COLO829 (cell line): ENCODE data around the gene TMX1.
A peak's percentile ranks its signal among the peaks of the same experiment; 100 is the strongest.

Experiments used
- DNase-seq: peaks from one replicate; pipeline ENCODE4 v3.0.0; 2012; ENCODE audit warnings: low spot score

The TMX1 gene

GRCh38 chr14:51242545-51243490 lies 2.8 kb downstream of the TMX1 start:
- DNase-seq = no peak

DNA sequence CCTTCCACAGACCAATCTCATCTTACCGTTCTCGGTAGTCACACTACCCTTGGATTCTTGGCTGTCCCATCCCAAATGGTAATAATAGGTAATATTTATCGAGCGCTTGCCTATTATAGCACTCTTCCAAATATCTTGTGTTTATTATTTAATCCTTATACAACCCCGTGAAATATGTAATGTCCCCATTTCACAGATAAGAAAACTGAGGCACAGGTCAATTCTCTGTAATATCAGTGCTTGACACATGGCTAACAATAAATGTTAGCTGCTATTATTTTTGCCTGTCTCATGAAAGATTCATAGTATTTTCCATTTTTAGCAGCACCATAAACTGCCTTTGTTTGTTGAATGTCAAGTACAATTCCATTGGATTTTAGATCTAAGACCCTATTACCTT lies 4.5 kb downstream of the TMX1 start:
- no peak for DNase-seq

DNA sequence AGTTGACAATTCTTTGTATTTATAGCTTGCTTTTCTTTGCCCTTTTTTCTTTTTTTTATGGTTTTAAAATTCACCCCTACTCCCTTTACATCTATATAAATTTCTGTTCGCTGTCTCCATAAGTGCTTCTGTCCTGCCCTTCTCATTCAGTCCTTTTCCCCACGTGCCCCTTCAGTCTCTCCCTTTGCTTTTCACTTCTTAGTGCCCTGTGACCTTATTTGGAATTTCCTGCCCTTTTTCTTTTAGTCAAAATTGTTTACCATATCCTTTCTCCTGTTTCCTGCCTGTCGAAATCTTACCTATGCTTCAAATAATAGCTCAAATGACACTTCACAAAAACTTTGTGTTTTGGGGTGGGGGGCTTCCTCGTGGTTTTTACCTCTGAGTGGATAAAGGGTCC lies 6.0 kb downstream of the TMX1 start:
- DNase-seq = no peak

- DNase-seq = no peak
These were observed 8.3 kb downstream of the TMX1 start for GRCh38 chr14:51248016-51248987.

DNA sequence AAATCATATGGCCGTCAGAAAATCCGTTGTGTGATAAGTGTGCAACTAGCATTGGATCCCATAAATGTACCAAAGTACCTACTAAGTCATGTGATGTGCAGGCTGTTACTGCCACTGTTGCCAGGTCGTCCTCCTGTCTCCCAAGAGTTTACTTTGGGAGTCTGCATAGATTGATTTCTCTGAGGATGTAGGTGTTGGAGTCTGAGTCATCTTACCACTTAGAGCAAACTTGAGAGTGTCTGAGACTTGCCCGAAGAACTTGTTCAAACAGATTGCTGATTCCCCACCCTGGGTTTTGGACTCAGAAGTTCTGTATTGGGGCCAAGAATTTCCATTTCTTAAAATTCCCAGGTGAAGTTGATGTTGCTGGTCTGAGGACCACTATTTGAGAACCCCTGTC lies 11.4 kb downstream of the TMX1 start:
- DNase-seq = no peak

DNA sequence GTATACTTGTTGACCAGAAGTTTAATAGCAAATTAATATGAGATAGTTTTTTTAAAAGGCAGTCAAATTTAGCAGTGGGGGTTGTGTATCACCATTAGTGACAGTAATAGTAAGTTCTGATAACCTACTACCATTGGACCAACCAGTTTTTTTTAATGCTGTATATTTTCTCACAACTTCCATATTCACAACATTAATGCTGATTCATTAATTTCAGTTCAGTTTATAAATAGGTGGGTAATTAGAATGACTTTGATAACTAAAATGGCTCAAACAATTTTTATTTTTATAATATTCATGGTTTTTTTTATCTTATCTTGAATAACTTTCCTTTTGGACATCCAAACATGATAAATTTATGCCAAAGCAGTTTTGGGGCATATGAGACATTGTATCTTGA lies 13.8 kb downstream of the TMX1 start:
- DNase-seq = no peak

GRCh38 chr14:51258280-51258679 lies 18.2 kb downstream of the TMX1 start:
- DNase-seq = no peak

DNA sequence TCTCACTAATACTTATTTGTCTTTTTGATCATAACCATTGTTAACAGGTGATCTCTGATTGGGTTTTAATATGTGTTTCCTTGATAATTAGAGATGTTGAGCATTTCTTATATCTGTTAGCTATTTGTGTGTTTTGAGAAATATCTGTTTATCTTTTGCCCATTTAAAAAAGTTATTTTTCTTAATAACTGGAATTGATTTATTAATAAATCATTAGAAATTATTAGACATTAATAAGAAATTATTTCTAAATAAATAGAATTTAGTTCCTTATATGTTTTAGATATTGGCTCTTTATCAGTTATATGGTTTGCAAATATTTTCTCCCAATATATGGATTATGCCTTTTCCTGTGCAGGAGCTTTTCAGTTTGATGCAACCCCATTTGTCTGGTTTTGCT lies 18.7 kb downstream of the TMX1 start:
- DNase-seq = no peak

DNA sequence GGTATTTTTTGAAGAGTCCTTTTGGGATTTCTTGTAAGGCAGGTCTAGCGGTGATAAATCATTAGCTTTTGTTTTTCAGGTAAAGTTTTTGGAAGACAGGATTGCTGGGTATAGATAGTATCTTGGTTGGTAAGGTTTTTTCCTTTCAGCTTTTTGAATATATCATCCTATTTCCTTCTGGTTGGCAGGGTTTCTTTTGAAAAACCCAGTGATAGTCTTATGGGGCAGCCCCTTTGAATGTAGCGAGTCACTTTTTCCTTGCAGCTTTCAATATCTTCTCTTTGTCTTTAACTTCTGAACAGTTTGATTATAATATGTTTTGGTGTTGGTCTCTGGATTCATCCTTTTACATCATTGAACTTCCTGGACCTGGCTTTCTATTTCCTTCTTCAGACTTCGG lies 20.2 kb downstream of the TMX1 start:
- DNase-seq = no peak

DNA sequence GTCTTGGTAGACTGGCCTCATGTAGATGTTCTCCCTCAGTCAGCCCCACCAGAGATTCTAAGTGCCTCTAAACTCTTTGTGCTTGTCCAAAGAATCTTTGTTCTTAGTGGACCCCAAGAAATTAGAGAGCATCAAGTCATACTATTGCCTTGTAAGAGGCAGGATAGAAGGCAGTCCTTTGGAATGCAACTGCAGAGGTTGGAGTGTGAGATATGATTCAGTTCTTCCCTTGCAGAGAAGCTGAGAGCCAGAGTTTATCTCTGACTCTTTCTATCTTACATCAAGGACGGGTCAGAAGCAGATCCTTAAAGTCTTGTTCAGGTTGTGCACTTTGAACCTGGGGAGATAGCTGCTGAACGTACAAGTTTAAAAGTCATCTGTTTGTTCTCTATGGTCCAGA lies 21.1 kb downstream of the TMX1 start:
- DNase-seq = no peak

DNA sequence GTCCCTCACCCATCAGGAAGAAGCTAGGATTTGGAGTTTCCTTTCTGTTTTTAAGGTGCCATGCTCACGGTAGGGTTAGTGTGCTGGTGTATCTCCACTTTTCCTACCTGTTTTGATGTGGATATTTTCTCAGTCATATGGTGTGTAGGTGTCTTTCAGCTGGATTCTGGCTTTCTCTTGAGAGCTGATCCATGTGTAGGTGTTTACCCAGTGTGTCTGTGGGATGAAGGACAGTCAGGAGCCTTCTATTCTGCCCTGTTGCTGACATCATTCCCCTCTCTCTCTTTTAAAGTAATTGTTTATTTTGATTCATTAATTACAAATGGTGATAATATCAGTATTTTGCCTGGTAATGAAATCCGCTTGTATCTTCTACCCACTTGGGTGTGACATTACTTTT lies 22.8 kb downstream of the TMX1 start:
- no peak for DNase-seq

DNA sequence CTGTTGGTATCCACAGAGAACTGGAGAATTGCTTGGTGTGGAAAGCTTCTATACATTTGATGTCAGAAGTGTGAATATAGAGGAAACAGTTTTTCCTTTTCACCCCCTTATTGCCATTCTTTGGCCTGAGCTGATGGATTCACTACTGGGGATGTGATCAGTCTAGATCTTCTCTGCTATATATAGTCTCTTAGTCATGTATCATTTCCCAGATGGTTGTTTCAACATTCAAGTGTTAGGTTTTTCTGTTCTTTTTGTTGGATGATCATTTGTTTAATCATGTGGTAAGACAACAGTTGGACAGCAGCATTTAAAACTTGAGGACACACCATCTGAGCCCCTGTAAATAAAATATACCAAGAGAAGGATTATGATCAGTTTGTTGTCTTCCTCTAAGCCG lies 29.6 kb downstream of the TMX1 start:
- no peak for DNase-seq

DNA sequence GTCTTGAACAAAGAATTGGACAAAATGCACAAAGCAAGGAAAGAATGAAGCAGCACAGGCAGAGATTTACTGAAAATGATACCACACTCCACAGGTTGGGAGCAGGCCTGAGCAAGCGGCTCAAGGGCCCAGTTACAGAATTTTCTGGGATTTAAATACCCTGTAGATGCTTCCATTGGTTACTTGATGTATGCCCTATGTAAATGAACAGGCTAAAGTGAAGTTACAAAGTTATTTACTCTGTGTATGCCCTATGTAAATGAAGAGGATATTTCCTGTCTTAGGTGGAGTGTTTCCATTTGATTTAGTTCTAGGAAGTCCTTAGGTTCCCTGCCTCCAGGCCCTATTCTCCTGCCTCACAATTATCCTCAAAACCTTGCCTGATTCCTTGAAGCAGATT lies 36.6 kb downstream of the TMX1 start:
- no peak for DNase-seq

GRCh38 chr14:51277753-51278415 lies 37.8 kb downstream of the TMX1 start:
- no peak for DNase-seq

DNA sequence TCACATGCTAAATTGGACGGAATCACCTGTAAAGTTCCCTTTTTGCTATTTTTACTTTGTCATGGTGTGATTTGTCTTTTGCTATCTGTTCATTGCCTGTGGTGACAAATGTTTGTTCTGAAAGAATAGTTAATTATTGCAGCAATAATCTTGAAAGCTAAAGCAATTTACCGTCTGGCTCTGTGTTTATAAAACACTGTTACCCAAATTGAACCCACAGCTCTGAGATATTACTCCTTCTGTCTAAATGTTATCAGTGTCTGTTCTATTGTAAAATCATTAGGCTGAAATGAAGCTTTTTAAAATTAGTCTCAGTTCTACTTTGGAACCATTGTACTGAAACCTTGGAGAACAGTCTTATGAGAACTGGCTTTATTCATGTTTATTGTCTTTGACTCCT lies 42.5 kb downstream of the TMX1 start:
- DNase-seq = no peak

- peak; percentile 84 for DNase-seq
These were observed 43.5 kb downstream of the TMX1 start for GRCh38 chr14:51283402-51284085.

GRCh38 chr14:51284241-51284640 lies 44.2 kb downstream of the TMX1 start:
- no peak for DNase-seq

DNA sequence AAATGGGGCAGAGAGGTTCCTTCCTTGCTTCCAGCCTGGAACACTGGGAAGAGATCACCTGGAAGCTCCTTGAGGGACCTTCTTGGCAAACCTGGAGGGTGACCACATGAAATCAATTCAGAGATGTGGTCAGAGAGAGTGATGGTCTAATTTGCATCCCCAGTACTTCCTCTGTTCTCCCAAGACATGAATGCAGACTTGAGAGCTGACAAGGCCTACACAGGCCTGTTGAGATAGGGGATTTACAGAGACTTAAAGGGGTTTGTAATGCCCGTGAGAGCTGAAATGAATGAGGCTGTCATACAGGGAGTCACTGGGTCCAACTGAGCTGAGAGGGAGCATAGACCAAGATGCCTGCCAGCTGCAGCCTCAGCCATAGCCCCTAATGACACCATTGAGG lies 45.1 kb downstream of the TMX1 start:
- no peak for DNase-seq

DNA sequence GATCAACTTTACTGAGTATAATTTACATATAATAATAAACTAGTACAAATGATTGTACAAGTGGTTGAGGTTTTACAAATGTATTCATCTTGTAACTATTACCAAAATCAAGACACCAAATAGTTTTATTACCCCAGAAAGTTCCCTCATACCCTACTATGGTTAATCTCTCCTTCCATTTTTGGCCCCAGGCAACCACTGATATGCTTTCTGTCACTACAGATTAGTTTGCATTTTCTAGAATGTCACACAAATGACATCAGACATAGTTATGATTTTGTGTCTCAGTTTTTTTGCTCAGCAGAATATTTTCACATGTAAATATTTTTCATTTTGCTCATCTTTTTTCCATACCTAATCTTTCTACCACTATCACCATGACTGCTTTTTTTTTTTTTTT lies 49.1 kb downstream of the TMX1 start:
- no peak for DNase-seq

GRCh38 chr14:51290132-51290531 lies 50.1 kb downstream of the TMX1 start:
- DNase-seq = no peak

DNA sequence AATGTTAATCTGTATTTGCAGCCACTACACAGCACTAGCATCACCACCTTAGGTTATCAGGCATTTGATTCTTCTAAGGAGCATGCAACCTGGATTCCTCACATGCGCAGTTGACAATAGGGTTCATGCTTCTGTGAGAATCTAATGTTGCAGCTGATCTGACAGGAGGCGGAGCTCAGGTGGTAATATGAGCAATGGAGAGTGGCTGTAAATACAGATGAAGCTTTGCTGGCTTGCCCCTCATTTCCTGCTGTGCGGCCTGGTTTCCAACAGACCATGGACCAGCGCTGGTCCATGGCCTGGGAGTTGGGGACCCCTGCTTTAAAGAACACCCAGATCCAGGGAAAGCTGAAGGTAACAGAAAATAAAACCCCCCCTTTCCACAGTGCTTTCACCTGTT lies 51.0 kb downstream of the TMX1 start:
- DNase-seq = no peak
